Left lung (tissue), 10 donors: ENCODE measurements around the gene AR. TPM values are rescaled to one million over a fixed set of nuclear protein-coding genes. Genes with fewer than 3 reads are reported as not detected.
A peak's percentile ranks its signal among the peaks of the same experiment; 100 is the strongest.

ENCODE experiments used
- ATAC-seq: fragments of 200-7000 bp; cut with Tn5 transposase; one replicate; pipeline ENCODE4 v1.9.1; 2020; ENCODE audit warnings: moderate library complexity
- DNase-seq, 4 donors: peaks; one replicate each; pipeline ENCODE4 v3.0.0-alpha.2; 2013 to 2020
- H3K27ac ChIP-seq, 2 donors: fragments of 200-600 bp; sonication (generic) in 1 of 2; one replicate each; pipeline versions ENCODE4 v1.5.0 to v1.8.0; 2020 to 2021
- H3K27me3 ChIP-seq, 2 donors: fragments of 200-600 bp; sonication (generic) in 1 of 2; one replicate each; pipeline versions ENCODE4 v1.5.0 to v1.8.0; 2020 to 2021
- H3K36me3 ChIP-seq, 2 donors: fragments of 200-600 bp; sonication (generic) in 1 of 2; one replicate each; pipeline versions ENCODE4 v1.5.0 to v1.8.0; 2020 to 2021
- H3K4me1 ChIP-seq, 2 donors: fragments of 200-600 bp; one replicate each; pipeline ENCODE4 v1.8.0; 2021
- H3K4me3 ChIP-seq, 2 donors: fragments of 200-600 bp; sonication (generic) in 1 of 2; one replicate each; pipeline versions ENCODE4 v1.5.0 to v1.8.0; 2020 to 2021; ENCODE audit warnings: mild to moderate bottlenecking in 1 of 2
- H3K9me3 ChIP-seq, 2 donors: fragments of 200-600 bp; sonication (generic) in 1 of 2; one replicate each; pipeline versions ENCODE4 v1.5.0 to v1.8.0; 2020 to 2021
- intact Hi-C, 2 donors: fragments of 100-400 bp; cut with DNase I; formaldehyde crosslinking; loops; one replicate each; pipeline versions ENCODE4 v1.11.2 to v1.14.2; 2022
- polyA plus RNA-seq, 6 donors: library from polyadenylated mRNA; unstranded; fragments of 120-200 nt; gene quantifications; one replicate each; pipeline ENCODE4 v1.2.1, GENCODE V29; 2013; ENCODE audit not compliant: insufficient read length in 6 of 6
- total RNA-seq, 2 donors: library from RNA; stranded (reverse); fragmentation: NEBNext Ultra II Directional; extraction: Animal tissue kit (Norgen Biotek cat#: 25700); gene quantifications; one replicate each; pipeline ENCODE4 v1.2.1, GENCODE V29; 2021
- TF ChIP-seq, protein P1 (sequence below), 2 donors: fragments of 200-600 bp; sonication (generic) in 1 of 2; IDR thresholded peaks; one replicate each; pipeline versions ENCODE4 v1.5.0 to v1.8.0; 2021; ENCODE audit warnings: antibody characterized with exemption in 2 of 2
- donor health status: DM: no; HTN: yes; CAD: no.
- donor health status: DM: no; HTN: no; CAD: no.

Gene AR
- total and polyA plus RNA-seq, 8 donors: 3.9 to 11.2 (median 10.0) TPM

DNA sequence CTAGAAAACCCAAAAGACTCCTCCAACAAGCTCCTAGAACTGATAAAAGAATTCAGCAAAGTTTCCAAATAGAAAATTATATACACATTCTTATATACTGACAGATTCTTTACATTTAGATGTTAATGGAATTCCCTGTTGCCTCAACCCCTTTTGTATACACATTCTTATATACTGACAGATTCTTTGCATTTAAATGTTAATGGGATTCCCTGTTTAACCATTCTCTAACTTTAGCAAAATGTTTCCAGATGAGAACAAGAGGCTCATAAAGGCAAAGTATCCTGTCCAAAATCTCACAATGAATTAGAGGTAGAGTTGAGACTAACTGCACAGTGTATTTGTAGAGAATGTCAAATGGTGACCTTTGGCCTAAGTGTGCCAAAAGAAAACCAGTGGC lies 23.1 kb upstream of the AR start:
- Histone ChIP-seq H3K4me3 (no peak overlapping the region), H3K4me1 (no peaks in the 10 kb centered on the region), H3K27ac (no peak overlapping the region), H3K27me3 (peaks cover 0 to 6% of the 10 kb centered on the region in 2 donors), H3K9me3 (no peaks in the 10 kb centered on the region), H3K36me3 (no peaks in the 10 kb centered on the region)
- TF ChIP-seq, protein P1, sequence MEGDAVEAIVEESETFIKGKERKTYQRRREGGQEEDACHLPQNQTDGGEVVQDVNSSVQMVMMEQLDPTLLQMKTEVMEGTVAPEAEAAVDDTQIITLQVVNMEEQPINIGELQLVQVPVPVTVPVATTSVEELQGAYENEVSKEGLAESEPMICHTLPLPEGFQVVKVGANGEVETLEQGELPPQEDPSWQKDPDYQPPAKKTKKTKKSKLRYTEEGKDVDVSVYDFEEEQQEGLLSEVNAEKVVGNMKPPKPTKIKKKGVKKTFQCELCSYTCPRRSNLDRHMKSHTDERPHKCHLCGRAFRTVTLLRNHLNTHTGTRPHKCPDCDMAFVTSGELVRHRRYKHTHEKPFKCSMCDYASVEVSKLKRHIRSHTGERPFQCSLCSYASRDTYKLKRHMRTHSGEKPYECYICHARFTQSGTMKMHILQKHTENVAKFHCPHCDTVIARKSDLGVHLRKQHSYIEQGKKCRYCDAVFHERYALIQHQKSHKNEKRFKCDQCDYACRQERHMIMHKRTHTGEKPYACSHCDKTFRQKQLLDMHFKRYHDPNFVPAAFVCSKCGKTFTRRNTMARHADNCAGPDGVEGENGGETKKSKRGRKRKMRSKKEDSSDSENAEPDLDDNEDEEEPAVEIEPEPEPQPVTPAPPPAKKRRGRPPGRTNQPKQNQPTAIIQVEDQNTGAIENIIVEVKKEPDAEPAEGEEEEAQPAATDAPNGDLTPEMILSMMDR (IDR thresholded peaks at IDR 0.05): no peak
- ATAC-seq (no peak), DNase-seq (no peak)
- intact Hi-C loops: no loop called here

DNA sequence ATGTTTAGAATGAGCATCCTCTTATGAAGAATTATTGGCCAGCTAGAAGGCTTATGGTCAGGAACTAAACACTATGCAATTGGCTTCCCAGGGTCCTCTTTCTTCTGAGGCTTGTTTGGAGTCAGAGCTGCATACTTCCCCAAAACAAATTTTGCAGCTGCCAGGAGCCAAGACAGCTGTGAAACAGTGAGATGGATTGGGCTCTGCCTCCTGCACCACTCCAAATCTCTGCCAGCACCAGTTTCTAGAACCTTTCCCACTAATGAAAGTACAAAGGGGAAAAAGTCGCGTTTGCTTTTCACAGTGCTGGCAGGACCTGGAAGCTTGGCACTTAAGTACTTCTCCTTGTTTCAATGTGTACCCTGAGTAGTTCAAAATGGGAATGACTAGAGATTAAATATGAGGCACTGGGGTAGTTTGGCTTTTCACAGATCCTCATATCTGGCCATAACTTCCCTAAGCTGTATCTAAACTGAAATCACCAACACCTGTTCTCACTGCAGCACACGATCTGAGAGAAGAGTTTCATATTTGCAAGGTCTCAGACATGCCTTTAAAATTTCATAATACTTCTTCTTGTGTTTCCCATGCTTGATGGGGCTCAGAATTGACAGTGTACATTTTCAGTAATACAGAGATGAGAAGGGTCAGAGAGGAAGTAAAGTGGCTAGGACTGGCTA lies 20.7 kb upstream of the AR start:
- Histone ChIP-seq H3K36me3 (no peaks in the 10 kb centered on the region), H3K9me3 (no peaks in the 10 kb centered on the region), H3K4me1 (no peaks in the 10 kb centered on the region), H3K27ac (no peak overlapping the region), H3K27me3 (peaks cover 0 to 14% of the 10 kb centered on the region in 2 donors), H3K4me3 (no peak overlapping the region)
- peak; percentile 45 for ATAC-seq
- no peak for DNase-seq
- TF ChIP-seq, protein P1 (IDR thresholded peaks at IDR 0.05): no peak
- intact Hi-C loops: no loop called here

DNA sequence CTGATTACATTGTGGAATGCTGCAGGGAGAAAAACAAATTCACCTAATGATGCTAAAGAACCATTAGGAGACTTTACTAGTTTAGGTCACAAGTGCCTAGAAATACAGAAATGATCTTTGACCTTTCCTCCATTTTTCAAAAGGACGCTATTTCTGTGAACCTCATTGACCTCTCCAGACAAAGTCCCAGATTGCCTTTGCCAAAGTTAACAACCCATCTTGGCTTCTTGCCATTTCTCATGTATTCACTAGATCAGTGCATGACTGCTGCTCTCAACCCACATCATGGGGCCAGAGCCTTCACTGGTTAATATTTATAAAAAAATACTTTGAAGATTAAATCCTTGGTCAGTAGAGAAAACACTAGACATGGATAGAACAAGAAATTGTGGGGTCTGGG lies 19.9 kb upstream of the AR start:
- DNase-seq (no peak), ATAC-seq (no peak)
- Histone ChIP-seq H3K27me3 (peaks cover 0 to 14% of the 10 kb centered on the region in 2 donors), H3K36me3 (no peaks in the 10 kb centered on the region), H3K9me3 (no peaks in the 10 kb centered on the region), H3K27ac (no peak overlapping the region), H3K4me1 (no peaks in the 10 kb centered on the region), H3K4me3 (no peak overlapping the region)
- intact Hi-C loops: no loop called here
- TF ChIP-seq, protein P1 (IDR thresholded peaks at IDR 0.05): no peak

DNA sequence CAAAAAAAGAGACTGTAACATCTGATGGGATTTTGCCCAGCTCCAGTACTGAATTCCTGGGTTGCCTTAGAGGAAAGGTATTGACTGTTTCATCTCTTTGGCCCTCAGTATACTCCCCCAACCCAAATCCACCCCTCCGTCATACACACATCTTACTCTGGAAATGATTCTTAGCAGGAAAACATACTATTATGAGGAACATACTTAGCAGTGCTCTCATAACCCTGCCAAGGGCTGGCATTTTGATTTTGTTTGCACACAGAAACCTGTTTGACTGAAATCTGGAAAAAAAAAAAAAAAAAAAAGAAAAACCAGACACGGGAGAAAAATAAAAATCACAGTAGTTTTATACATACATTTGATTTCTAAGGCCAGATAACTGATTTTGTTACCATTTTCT lies 19.4 kb upstream of the AR start:
- H3K9me3 ChIP-seq: no peaks in the 10 kb centered on the region
- no peaks in the 10 kb centered on the region for H3K4me1 ChIP-seq
- no peaks in the 10 kb centered on the region for H3K36me3 ChIP-seq
- no peak overlapping the region for H3K4me3 ChIP-seq
- intact Hi-C loops: no loop called here
- TF ChIP-seq, protein P1 (IDR thresholded peaks at IDR 0.05): no peak
- no peak overlapping the region for H3K27ac ChIP-seq
- no peak for DNase-seq
- ATAC-seq: peak; percentile 57
- peaks cover 0 to 14% of the 10 kb centered on the region in 2 donors for H3K27me3 ChIP-seq

DNA sequence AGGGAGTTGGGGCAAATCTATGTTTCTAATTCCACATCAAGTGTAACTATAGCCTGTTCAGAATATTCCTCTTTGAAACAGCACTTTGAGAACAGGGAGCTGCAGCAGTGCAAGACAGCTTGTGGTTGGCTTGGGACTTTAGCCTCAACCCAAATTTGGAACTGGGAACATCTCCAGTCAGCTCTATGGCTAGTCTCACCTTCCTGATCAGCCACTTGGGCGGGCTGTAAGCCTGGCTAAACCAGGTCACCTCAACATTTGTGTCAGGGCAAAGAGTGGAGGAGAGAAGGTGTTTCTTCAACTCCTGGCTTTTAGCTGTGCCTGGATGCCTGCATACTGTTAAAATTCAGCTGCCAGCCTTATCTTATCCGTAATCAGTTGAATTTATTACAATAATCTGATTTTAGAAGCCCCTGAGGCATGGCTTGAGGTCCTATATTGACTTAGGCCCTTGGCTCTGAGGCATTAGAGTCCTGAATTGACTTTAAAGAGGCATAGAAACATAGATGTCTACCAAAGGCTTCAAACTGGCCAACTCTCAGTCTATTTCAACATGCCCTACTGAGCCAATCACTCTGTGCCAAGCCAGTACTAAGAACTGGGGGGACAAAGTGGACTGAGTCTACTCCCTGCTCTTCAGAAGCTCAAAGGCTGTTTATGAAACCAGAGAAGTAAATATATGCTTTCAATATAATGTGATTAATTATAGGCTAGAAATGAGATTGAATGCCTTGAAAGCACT lies 18.7 kb upstream of the AR start:
- TF ChIP-seq, protein P1 (IDR thresholded peaks at IDR 0.05): no peak
- no peaks in the 10 kb centered on the region for H3K36me3 ChIP-seq
- ATAC-seq (no peak), DNase-seq (no peak)
- intact Hi-C loops: no loop called here
- H3K27ac ChIP-seq: no peak overlapping the region
- no peak overlapping the region for H3K4me3 ChIP-seq
- H3K4me1 ChIP-seq: no peaks in the 10 kb centered on the region
- no peaks in the 10 kb centered on the region for H3K9me3 ChIP-seq
- H3K27me3 ChIP-seq: peaks cover 0 to 14% of the 10 kb centered on the region in 2 donors
